CD1c-positive myeloid dendritic cell (primary cell): ENCODE results near the gene KCND3.
A peak's percentile ranks its signal among the peaks of the same experiment; 100 is the strongest.
"Not testable (repeated sequence)": the region's sequence is repeated elsewhere in the genome, so short reads cannot be mapped to it uniquely, and the experiment has no call there.

Source experiments
- DNase-seq: peaks from one replicate; pipeline ENCODE4 v3.0.0-alpha.2; 2016; ENCODE audit errors: extremely low spot score

KCND3 gene

GRCh38 chr1:111743679-111744101, 245.8 kb downstream of the KCND3 start:
- no peak for DNase-seq

GRCh38 chr1:111742938-111743549, 246.4 kb downstream of the KCND3 start:
- peak; percentile 52 for DNase-seq

GRCh38 chr1:111742292-111742691, 247.2 kb downstream of the KCND3 start:
- not testable (repeated sequence) for DNase-seq

GRCh38 chr1:111739925-111740765, 249.3 kb downstream of the KCND3 start:
- DNase-seq, result no peak

GRCh38 chr1:111739194-111739924, 250.1 kb downstream of the KCND3 start, which contains the start of gene INKA2:
INKA2 (minus strand) TSS chr1:111739395; CDS start chr1:111739242, 153 bp downstream.
- peak; percentile 93 for DNase-seq

- peak; percentile 61 for DNase-seq
Observed at GRCh38 chr1:111738436-111739193, 250.9 kb downstream of the KCND3 start.

- no peak for DNase-seq
Observed at GRCh38 chr1:111738133-111738435, 251.4 kb downstream of the KCND3 start.

- DNase-seq, result no peak
Observed at GRCh38 chr1:111737216-111738132, 252.0 kb downstream of the KCND3 start.

GRCh38 chr1:111736548-111737215, 252.8 kb downstream of the KCND3 start:
- DNase-seq, result no peak

GRCh38 chr1:111735858-111736544, 253.5 kb downstream of the KCND3 start:
- no peak for DNase-seq

- no peak for DNase-seq
Observed at GRCh38 chr1:111735321-111735720, 254.1 kb downstream of the KCND3 start.

- DNase-seq, result no peak
Observed at GRCh38 chr1:111734856-111735255, 254.6 kb downstream of the KCND3 start.

- no peak for DNase-seq
Observed at GRCh38 chr1:111734426-111734825, 255.0 kb downstream of the KCND3 start.

GRCh38 chr1:111733992-111734341, 255.5 kb downstream of the KCND3 start:
- DNase-seq, result peak; percentile 84

- peak; percentile 92 for DNase-seq
Observed at GRCh38 chr1:111733183-111733991, 256.1 kb downstream of the KCND3 start.

GRCh38 chr1:111732718-111733117, 256.8 kb downstream of the KCND3 start:
- no peak for DNase-seq

- no peak for DNase-seq
Observed at GRCh38 chr1:111731956-111732355, 257.5 kb downstream of the KCND3 start.

GRCh38 chr1:111730706-111731105, 258.8 kb downstream of the KCND3 start:
- no peak for DNase-seq
